GM23338 (cell line): ENCODE measurements around the gene NKAPL. TPM values are rescaled to one million over a fixed set of nuclear protein-coding genes. Genes with fewer than 3 reads are reported as not detected.
A peak's percentile ranks its signal among the peaks of the same experiment; 100 is the strongest.

Experiments used
- ATAC-seq: fragments of 200-7000 bp; cut with Tn5 transposase; 3 replicates; pipeline ENCODE4 v1.9.1; 2020
- DNase-seq: peaks from one replicate; pipeline ENCODE4 v3.0.0-alpha.2; 2015; ENCODE audit warnings: low spot score
- H2AFZ ChIP-seq: fragments of 200-600 bp; sonication (generic); 2 replicates; pipeline ENCODE4 v1.8.0; 2016; ENCODE audit warnings: antibody characterized with exemption, mild to moderate bottlenecking, moderate library complexity
- H3F3A ChIP-seq: fragments of 200-600 bp; sonication (generic); replicated peaks from 2 replicates; pipeline ENCODE4 v1.8.0; 2017; ENCODE audit warnings: antibody characterized with exemption, mixed run types, low read depth
- H3K27ac ChIP-seq: fragments of 200-600 bp; sonication (generic); 2 replicates; pipeline ENCODE4 v1.6.1; 2016; ENCODE audit warnings: low read depth
- H3K27me3 ChIP-seq: fragments of 200-600 bp; sonication (generic); 2 replicates; pipeline ENCODE4 v1.8.0; 2016; ENCODE audit warnings: mild to moderate bottlenecking, mixed run types, moderate library complexity; ENCODE audit not compliant: insufficient read depth
- H3K36me3 ChIP-seq: fragments of 200-600 bp; sonication (generic); 2 replicates; pipeline ENCODE4 v1.8.0; 2016; ENCODE audit warnings: mild to moderate bottlenecking; ENCODE audit not compliant: insufficient read depth
- H3K4me1 ChIP-seq: fragments of 200-600 bp; sonication (generic); 2 replicates; pipeline ENCODE4 v1.8.0; 2016; ENCODE audit warnings: mild to moderate bottlenecking, moderate library complexity; ENCODE audit not compliant: insufficient read depth
- H3K4me2 ChIP-seq: fragments of 200-600 bp; sonication (generic); 2 replicates; pipeline ENCODE4 v1.7.1; 2017; ENCODE audit warnings: mixed run types
- H3K4me3 ChIP-seq: fragments of 200-600 bp; sonication (generic); 2 replicates; pipeline ENCODE4 v1.6.1; 2016; ENCODE audit warnings: mixed run types
- H3K79me2 ChIP-seq: fragments of 200-600 bp; sonication (generic); replicated peaks from 2 replicates; pipeline ENCODE4 v1.8.0; 2017; ENCODE audit warnings: mild to moderate bottlenecking; ENCODE audit not compliant: insufficient read depth
- H3K9me2 ChIP-seq: fragments of 200-600 bp; sonication (generic); 2 replicates; pipeline ENCODE4 v1.8.0; 2017; ENCODE audit not compliant: insufficient read depth
- H4K20me1 ChIP-seq: fragments of 200-600 bp; sonication (generic); replicated peaks from 2 replicates; pipeline ENCODE4 v1.8.0; 2017; ENCODE audit warnings: mild to moderate bottlenecking; ENCODE audit not compliant: insufficient read depth
- H3K27ac Mint-ChIP-seq: 2 replicates; pipeline ENCODE4 v1.8.0; 2020; ENCODE audit warnings: inconsistent platforms, mild to moderate bottlenecking, moderate library complexity, mixed read lengths
- H3K27me3 Mint-ChIP-seq: 3 replicates; pipeline ENCODE4 v1.8.0; 2022; ENCODE audit warnings: low read depth, mild to moderate bottlenecking, moderate library complexity, mixed read lengths, inconsistent platforms; ENCODE audit not compliant: insufficient read depth, poor library complexity
- H3K36me3 Mint-ChIP-seq: 3 replicates; pipeline ENCODE4 v1.8.0; 2021; ENCODE audit warnings: low read depth, mild to moderate bottlenecking, inconsistent platforms, moderate library complexity, mixed read lengths
- H3K4me1 Mint-ChIP-seq: 3 replicates; pipeline ENCODE4 v1.8.0; 2020; ENCODE audit warnings: mild to moderate bottlenecking, inconsistent platforms, mixed read lengths
- H3K4me3 Mint-ChIP-seq: 3 replicates; pipeline ENCODE4 v1.8.0; 2021; ENCODE audit warnings: moderate library complexity, mild to moderate bottlenecking, inconsistent platforms, mixed read lengths
- H3K9me3 Mint-ChIP-seq: 3 replicates; pipeline ENCODE4 v1.8.0; 2020; ENCODE audit warnings: moderate library complexity, mild to moderate bottlenecking, inconsistent platforms, mixed read lengths
- EZH2phosphoT487 ChIP-seq: fragments of 200-600 bp; sonication (generic); IDR thresholded peaks from one replicate; pipeline ENCODE4 v1.8.1; 2018; ENCODE audit warnings: antibody characterized with exemption; ENCODE audit not compliant: unreplicated experiment
- NANOG ChIP-seq: IDR thresholded peaks from 2 replicates; pipeline ENCODE4 v1.6.1; 2016; ENCODE audit warnings: antibody characterized with exemption, borderline replicate concordance
- POLR2AphosphoS5 ChIP-seq: IDR thresholded peaks from 2 replicates; pipeline ENCODE4 v1.6.1; 2016; ENCODE audit warnings: antibody characterized with exemption, low read depth
- ZNF114 ChIP-seq: fragments of 250-450 bp; sonication (Bioruptor Pico); IDR thresholded peaks from 2 replicates; pipeline ENCODE4 v1.5.0; 2020; ENCODE audit warnings: mild to moderate bottlenecking, moderate library complexity
- polyA plus RNA-seq: library from polyadenylated mRNA; unstranded; fragments of >200 nt; fragmentation: Nextera tagmentation; extraction: Ambion mirVana; gene quantifications from 2 replicates; pipeline ENCODE4 v1.2.1, GENCODE V29; 2016
- total RNA-seq: library from RNA; depleted of rRNA; stranded (reverse); fragments of >200 nt; shearing (Covaris generic); gene quantifications from 2 replicates; pipeline ENCODE4 v1.2.3, GENCODE V29; 2014
- TF ChIP-seq, protein P1 (sequence below): IDR thresholded peaks from 2 replicates; pipeline ENCODE4 v1.6.1; 2016; ENCODE audit warnings: antibody characterized with exemption

The NKAPL gene
- total and polyA plus RNA-seq, 2 experiments from 2014 or later = 1.6 to 2.9 TPM

DNA sequence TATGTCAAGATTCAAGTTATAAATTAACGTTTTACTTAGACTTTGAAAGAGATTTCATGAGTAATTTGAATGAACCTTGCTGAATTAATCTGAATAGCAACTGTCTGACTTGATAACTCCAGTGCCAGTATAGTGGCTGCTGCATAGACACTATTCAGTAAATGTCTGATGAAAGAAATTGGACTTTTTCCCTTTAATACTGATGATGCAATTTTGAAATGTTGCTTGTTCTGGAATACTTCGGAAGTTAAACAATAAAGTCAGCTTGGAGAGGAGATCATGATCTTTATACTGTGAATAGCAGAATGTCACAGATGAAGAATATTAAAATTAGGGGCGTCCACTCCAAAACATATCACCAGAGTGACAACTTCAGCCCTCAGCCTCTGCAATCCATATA is 18.6 kb downstream of the NKAPL start:
- Mint-ChIP-seq H3K27ac (no peak overlapping the region), H3K9me3 (no peaks in the 10 kb centered on the region), H3K27me3 (no peaks in the 10 kb centered on the region), H3K36me3 (peaks cover 24% of the 10 kb centered on the region), H3K4me3 (no peak overlapping the region), H3K4me1 (peaks cover 9% of the 10 kb centered on the region)
- DNase-seq = no peak
- Histone ChIP-seq H3K4me2 (no peak overlapping the region), H3K79me2 (peaks cover 13% of the 10 kb centered on the region), H3K36me3 (no peaks in the 10 kb centered on the region; the same call in 1 of the 2 replicates), H3K4me3 (no peak overlapping the region), H4K20me1 (no peaks in the 10 kb centered on the region), H3F3A (no peaks in the 10 kb centered on the region), H3K4me1 (peaks cover 9% of the 10 kb centered on the region), H3K9me2 (no peaks in the 10 kb centered on the region), H2AFZ (no peak overlapping the region), H3K27ac (no peak overlapping the region), H3K27me3 (no peaks in the 10 kb centered on the region)
- no peak for ATAC-seq
- no peak for TF ChIP-seq ZNF114 (CRISPR knock-in tag)

DNA sequence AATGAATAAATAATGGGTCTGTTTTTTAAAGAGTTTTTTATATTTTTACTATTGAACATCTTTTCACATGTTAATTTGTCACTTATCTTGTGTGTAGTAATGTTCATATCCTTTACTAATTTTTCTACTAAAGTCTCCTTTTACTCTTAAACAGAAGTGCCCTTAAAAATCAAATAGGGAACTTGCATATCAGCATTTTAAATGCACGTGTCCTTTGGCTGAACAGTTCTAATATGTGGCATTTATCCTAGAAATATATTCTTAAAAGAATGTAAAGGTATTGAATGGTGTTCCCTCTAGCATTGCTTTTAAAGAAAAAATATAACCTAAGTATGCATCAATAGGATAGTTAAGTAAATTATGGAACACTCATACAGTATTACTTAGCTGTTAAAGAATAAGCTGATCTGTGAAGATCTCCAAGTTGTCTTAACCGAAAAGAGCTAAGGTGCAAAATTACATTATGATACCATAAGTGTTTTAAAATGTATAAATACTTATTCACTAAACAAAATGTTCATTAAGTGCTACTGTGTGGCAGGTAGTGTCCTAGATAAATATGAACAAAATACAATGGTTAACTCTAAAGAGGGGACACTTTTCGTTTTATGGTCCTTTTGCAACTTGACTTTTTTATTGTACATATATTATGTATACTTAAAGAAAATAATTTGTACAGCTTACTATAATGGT is 21.6 kb downstream of the NKAPL start:
- peaks cover 19% of the 10 kb centered on the region for H3K36me3 Mint-ChIP-seq
- Histone ChIP-seq H3K4me2 (peak overlapping the region; percentile 91), H3F3A (no peaks in the 10 kb centered on the region), H3K9me2 (no peaks in the 10 kb centered on the region), H3K4me3 (peak overlapping the region; percentile 97), H3K79me2 (peaks cover 21% of the 10 kb centered on the region), H3K27ac (no peak overlapping the region), H4K20me1 (no peaks in the 10 kb centered on the region; the same call in 1 of the 2 replicates), H2AFZ (peak overlapping the region; percentile 64), H3K4me1 (peaks cover 14% of the 10 kb centered on the region), H3K36me3 (0 out of 2 replicates have a peak, but pooled peaks cover 19% of the 10 kb centered on the region), H3K27me3 (no peaks in the 10 kb centered on the region)
- no peaks in the 10 kb centered on the region for H3K27me3 Mint-ChIP-seq
- no peak overlapping the region for H3K27ac Mint-ChIP-seq
- H3K4me3 Mint-ChIP-seq = peak overlapping the region; percentile 98
- ATAC-seq (no peak), DNase-seq (no peak)
- H3K9me3 Mint-ChIP-seq = no peaks in the 10 kb centered on the region
- TF ChIP-seq, protein P1, sequence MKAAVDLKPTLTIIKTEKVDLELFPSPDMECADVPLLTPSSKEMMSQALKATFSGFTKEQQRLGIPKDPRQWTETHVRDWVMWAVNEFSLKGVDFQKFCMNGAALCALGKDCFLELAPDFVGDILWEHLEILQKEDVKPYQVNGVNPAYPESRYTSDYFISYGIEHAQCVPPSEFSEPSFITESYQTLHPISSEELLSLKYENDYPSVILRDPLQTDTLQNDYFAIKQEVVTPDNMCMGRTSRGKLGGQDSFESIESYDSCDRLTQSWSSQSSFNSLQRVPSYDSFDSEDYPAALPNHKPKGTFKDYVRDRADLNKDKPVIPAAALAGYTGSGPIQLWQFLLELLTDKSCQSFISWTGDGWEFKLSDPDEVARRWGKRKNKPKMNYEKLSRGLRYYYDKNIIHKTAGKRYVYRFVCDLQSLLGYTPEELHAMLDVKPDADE = no peak
- peaks cover 13% of the 10 kb centered on the region for H3K4me1 Mint-ChIP-seq

DNA sequence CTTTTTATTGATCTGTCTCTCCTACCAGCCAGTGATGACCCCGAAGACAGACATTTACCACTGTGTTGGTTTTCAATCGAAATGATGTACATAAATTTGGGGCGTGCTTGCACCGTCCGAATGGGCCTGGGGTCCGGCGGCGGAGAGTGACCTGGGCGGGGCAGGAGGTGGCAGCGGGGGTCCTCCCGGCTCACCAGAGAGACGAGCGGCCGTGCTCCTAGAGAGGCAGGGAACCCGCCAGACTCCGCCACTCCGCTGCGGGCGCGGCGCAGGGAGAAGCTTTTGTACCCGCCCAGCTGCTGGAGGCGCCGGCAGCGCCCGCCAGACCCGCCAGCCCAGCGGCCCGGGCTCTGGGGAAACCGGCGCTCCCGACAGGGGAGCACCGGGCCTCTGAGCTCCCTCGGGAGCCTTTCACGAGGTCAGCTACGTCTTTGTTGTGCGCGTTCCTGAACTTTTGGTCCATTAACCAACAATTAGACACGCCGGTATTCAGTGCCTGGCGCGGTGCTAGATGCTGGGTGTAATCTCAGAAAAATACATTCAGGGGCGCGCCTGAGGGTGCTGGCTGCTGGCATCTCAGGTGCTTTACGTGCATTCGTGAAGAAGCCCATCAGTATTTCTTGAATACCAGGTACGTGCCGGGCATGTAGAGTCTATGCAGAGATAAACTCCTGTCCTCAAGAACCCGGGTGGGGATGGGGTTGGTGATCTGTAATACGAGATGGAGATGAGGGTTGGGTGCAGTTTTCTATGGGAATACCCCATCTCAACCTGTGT is 22.4 kb downstream of the NKAPL start, which contains the start of gene PGBD1:
PGBD1 (plus strand) TSS at position 285 of the 777 bp plus-strand sequence. CDS start 2,242 bp downstream, outside the sequence.
- peaks cover 21% of the 10 kb centered on the region for H3K79me2 ChIP-seq
- peaks cover 13% of the 10 kb centered on the region for H3K4me1 Mint-ChIP-seq

More for the DNA sequence above, 22.4 kb downstream of the NKAPL start, which contains the start of gene PGBD1:
- Mint-ChIP-seq H3K36me3 (peaks cover 13% of the 10 kb centered on the region), H3K9me3 (no peaks in the 10 kb centered on the region), H3K27me3 (no peaks in the 10 kb centered on the region), H3K4me3 (peak within 1 kb of the TSS; percentile 98), H3K27ac (no peak within 1 kb of the TSS)
- H3K27ac ChIP-seq = no peak within 1 kb of the TSS
- peak within 1 kb of the TSS; percentile 100 for H2AFZ ChIP-seq
- no peaks in the 10 kb centered on the region; the same call in 1 of the 2 replicates for H4K20me1 ChIP-seq
- H3K4me2 ChIP-seq = peak within 1 kb of the TSS; percentile 91
- no peaks in the 10 kb centered on the region for H3K27me3 ChIP-seq
- ATAC-seq (peak; percentile 99), DNase-seq (peak; percentile 93)
- no peaks in the 10 kb centered on the region for H3K9me2 ChIP-seq
- peak within 1 kb of the TSS; percentile 97 for H3K4me3 ChIP-seq
- peaks cover 14% of the 10 kb centered on the region for H3K4me1 ChIP-seq
- 0 out of 2 replicates have a peak, but pooled peaks cover 20% of the 10 kb centered on the region for H3K36me3 ChIP-seq
- no peak for TF ChIP-seq NANOG
- TF ChIP-seq POLR2AphosphoS5 = peak; percentile 85
- TF ChIP-seq EZH2phosphoT487 = no peak
- TF ChIP-seq, protein P1 = peak; percentile 52; the same call in 1 of the 2 replicates
- H3F3A ChIP-seq = no peaks in the 10 kb centered on the region
